ENCODE measurements around the gene ETV3. TPM values are rescaled to one million over a fixed set of nuclear protein-coding genes. Genes with fewer than 3 reads are reported as not detected.

Gene ETV3
- total and polyA plus RNA-seq, 2 of the 8 experiments (the other 6 are each of a cell fraction or from before 2014, with no cell fraction given) = 6.0 to 23.8 TPM

- TF ChIP-seq CHD2 (IDR thresholded peaks at IDR 0.05; ENCODE audit: low read length) (no peak), RNF2 (IDR thresholded peaks at IDR 0.05; ENCODE audit: borderline replicate concordance, low read depth, low read length, missing control alignments, poor library complexity, severe bottlenecking) (no peak), KDM4A (IDR thresholded peaks at IDR 0.05; ENCODE audit: low read depth, low read length, severe bottlenecking) (no peak)
Observed at GRCh38 chr1:157144509-157144908, 6.3 kb upstream of the ETV3 start (continued).

All from H1 (cell line).